ENCODE data around the gene RAB17. TPM values are rescaled to one million over a fixed set of nuclear protein-coding genes. Genes with fewer than 3 reads are reported as not detected.

RAB17 gene
- total RNA-seq, 6 experiments from 2014 or later: 57.5 to 129 (median 77.9) TPM

GRCh38 chr2:237601453-237602116, 11.1 kb upstream of the RAB17 start:
- Histone ChIP-seq H3K4me1 (peaks cover 0 to 16% (median 6%) of the 10 kb centered on the region in 4 donors), H3K9me3 (no peaks in the 10 kb centered on the region), H3K27ac (peak overlapping the region; percentile 2 to 80 (median 75)), H3K36me3 (no peaks in the 10 kb centered on the region), H3K4me3 (no peak overlapping the region), H3K27me3 (no peaks in the 10 kb centered on the region)
- TF ChIP-seq CTCF (IDR thresholded peaks at IDR 0.05): no peak
- TF ChIP-seq POLR2A (IDR thresholded peaks at IDR 0.05): peak; percentile 66
- WGBS (ENCODE audit: insufficient coverage, low coverage, low lambda C conversion rate, missing lambda C conversion rate): 77% methylated on average over 7 of the region's 14 CpGs
- intact Hi-C loops (cut with DNase I): no loop called here
- ATAC-seq (peak; percentile 58 to 66 (median 64)), DNase-seq (peak in 1 of 3 donors; percentile 61)

DNA sequence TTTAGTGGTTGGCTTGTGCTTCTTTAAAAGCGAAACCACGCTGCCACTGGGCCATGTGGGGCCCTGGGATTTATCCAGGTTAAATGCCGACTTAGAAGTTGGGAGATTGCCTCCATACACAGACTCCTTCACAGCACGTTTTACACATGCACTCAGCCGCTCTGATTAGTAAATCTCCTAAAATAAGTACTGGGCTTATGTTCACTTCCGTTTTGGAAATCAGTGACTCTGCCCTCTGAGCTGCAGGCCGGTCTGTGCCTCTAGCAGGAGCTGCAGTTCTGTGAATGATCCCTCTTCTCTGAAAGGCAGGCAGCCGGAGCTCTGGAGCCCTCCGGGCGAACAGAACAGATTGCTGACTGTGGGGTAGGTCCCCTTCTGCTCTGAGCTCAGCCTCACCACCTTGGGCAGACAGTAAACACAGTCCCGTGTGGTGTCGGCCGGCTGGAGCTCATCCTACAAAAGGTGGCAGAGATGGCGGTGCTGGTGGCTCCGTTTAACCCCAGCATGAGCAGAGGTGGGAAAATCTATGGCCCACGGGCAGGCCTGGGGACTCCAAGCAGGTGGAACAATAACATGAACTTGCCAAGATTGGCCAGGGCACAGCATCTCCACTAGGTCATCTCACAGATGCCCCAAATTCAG, 9.8 kb upstream of the RAB17 start:
- H3K4me3 ChIP-seq: peak overlapping the region in 2 of 3 donors; percentile 3 to 21

GRCh38 chr2:237599465-237600110, 9.1 kb upstream of the RAB17 start:
- peaks cover 0 to 29% (median 10%) of the 10 kb centered on the region in 4 donors for H3K4me1 ChIP-seq
- 69% methylated on average over 7 of the region's 9 CpGs for WGBS (ENCODE audit: insufficient coverage, low coverage, low lambda C conversion rate, missing lambda C conversion rate)
- peak overlapping the region in 1 of 3 donors; percentile 21 for H3K4me3 ChIP-seq
- ATAC-seq: no peak
- H3K9me3 ChIP-seq: no peaks in the 10 kb centered on the region
- intact Hi-C loops (cut with DNase I): loop anchor here in 1 of 2 donors (10.0 kb wide), 1 partner anchor 145 kb away; no protein-coding TSS in a partner anchor
- no peaks in the 10 kb centered on the region for H3K36me3 ChIP-seq
- no peak for DNase-seq
- peak overlapping the region; percentile 73 to 80 (median 75) for H3K27ac ChIP-seq
- no peaks in the 10 kb centered on the region for H3K27me3 ChIP-seq
- TF ChIP-seq POLR2A (IDR thresholded peaks at IDR 0.05) (no peak), CTCF (IDR thresholded peaks at IDR 0.05) (no peak)

More for the DNA sequence above, 9.8 kb upstream of the RAB17 start:
- DNase-seq (peak in 1 of 3 donors; percentile 52), ATAC-seq (peak; percentile 52 to 69 (median 61))
- intact Hi-C loops (cut with DNase I): no loop called here
- TF ChIP-seq CTCF (IDR thresholded peaks at IDR 0.05) (peak in 2 of 4 donors; percentile 18 to 28), POLR2A (IDR thresholded peaks at IDR 0.05) (peak; percentile 51)
- H3K27me3 ChIP-seq: no peaks in the 10 kb centered on the region
- H3K4me1 ChIP-seq: peaks cover 0 to 22% (median 6%) of the 10 kb centered on the region in 4 donors
- WGBS (ENCODE audit: insufficient coverage, low coverage, low lambda C conversion rate, missing lambda C conversion rate): 31% methylated on average over 7 of the region's 16 CpGs
- peak overlapping the region; percentile 73 to 80 (median 75) for H3K27ac ChIP-seq
- no peaks in the 10 kb centered on the region for H3K36me3 ChIP-seq
- no peaks in the 10 kb centered on the region for H3K9me3 ChIP-seq

DNA sequence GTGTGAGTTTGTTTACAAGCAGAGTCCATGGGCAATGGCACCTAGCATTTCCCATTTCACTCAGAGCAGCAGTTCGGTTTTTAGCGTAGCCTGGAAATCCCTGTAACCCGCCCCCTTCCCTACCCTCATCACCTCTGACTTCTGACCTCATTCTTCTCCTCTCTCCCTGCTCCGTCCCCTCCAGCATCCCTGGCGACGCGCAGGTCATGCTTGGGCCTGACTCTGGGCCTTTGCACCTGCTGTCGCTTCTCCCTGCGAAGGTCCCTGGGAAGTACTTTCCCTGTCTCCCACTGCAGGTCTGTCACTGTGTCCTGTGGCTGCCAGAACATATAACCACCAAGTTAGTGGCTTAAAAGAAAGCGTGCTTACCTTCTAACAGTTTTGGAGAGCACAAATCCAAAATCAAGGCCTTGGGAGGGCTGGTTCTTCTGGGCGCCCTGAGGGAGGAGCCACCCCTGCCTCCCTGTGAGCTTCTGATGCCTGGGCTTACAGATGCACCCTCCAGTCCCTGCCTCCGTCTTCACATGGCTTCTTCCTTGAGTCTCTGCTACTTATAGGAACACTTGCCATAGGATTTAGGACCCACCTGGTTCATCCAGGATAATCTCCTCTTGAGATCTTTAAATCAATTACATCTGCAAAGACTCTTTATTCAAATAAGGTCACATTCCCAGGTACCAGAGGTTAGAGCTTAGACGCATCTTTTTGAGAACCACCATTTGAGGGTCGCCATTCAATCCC, 8.1 kb upstream of the RAB17 start:
- intact Hi-C loops (cut with DNase I): loop anchor here in 1 of 2 donors (10.0 kb wide), 1 partner anchor 146 kb away; no protein-coding TSS in a partner anchor
- no peak for DNase-seq
- H3K36me3 ChIP-seq: no peaks in the 10 kb centered on the region
- H3K27me3 ChIP-seq: no peaks in the 10 kb centered on the region
- TF ChIP-seq POLR2A (IDR thresholded peaks at IDR 0.05): no peak
- TF ChIP-seq CTCF (IDR thresholded peaks at IDR 0.05): no peak
- no peak overlapping the region for H3K4me3 ChIP-seq
- no peak overlapping the region for H3K27ac ChIP-seq
- ATAC-seq: no peak
- no peaks in the 10 kb centered on the region for H3K9me3 ChIP-seq
- peaks cover 0 to 33% (median 13%) of the 10 kb centered on the region in 4 donors for H3K4me1 ChIP-seq
- 83% methylated on average over 12 of the region's 14 CpGs for WGBS (ENCODE audit: insufficient coverage, low coverage, low lambda C conversion rate, missing lambda C conversion rate)

Measured in right lobe of liver (tissue), 6 donors.